ENCODE results near the gene TAS1R3.
A peak's percentile ranks its signal among the peaks of the same experiment; 100 is the strongest.

DNA sequence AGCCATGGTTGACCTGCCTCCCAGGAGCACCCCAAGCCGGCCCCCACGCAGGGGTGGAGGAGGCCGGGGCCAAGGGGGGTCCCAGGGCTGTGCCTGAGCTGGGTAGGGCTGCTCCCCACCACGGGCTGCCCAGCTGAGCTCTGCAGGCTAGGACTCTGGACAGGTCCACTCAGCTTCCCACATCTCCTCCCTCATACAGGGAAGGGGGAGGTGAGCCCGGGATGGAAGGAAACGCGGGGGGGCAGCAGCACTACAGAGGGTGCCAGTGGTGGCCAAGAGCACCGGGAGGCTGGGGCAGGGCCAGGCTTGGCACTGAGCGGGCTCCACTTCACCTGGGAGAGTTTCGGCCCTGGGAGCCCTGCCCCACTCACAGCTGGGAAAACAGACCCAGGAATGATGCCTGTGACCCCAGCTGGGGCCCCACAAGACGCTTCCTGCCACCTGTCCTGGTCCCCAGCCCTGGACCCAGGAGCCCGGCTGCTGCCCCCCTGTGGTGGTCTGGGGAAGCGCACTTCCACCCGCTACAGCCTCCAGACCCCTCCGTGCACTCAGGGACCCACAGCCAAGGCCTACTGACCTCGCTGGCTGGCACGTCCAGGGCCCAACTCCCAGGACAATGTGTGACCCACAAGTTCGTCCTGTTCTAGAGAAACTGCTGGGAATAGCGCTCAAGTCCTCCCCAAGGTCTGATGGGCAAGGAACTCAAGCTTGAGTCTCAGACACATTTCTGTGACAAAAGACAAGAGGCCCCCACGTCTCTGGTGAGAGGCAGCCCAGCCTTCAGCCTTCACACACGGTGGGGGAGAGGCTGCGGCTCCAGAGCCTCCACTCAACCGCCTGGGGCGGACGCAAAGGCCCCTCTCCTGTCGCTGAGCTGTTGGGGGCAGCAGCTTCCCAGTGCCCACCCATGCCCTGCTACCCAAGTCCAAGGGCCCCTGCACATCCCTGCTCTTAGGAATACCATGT, 40.9 kb downstream of the TAS1R3 start:
- TF ChIP-seq, protein P1, sequence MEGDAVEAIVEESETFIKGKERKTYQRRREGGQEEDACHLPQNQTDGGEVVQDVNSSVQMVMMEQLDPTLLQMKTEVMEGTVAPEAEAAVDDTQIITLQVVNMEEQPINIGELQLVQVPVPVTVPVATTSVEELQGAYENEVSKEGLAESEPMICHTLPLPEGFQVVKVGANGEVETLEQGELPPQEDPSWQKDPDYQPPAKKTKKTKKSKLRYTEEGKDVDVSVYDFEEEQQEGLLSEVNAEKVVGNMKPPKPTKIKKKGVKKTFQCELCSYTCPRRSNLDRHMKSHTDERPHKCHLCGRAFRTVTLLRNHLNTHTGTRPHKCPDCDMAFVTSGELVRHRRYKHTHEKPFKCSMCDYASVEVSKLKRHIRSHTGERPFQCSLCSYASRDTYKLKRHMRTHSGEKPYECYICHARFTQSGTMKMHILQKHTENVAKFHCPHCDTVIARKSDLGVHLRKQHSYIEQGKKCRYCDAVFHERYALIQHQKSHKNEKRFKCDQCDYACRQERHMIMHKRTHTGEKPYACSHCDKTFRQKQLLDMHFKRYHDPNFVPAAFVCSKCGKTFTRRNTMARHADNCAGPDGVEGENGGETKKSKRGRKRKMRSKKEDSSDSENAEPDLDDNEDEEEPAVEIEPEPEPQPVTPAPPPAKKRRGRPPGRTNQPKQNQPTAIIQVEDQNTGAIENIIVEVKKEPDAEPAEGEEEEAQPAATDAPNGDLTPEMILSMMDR (conservative IDR thresholded peaks at IDR 0.05; ENCODE audit: low read length), result peak; percentile 93
- TF ChIP-seq EZH2phosphoT487 (IDR thresholded peaks at IDR 0.05; ENCODE audit: borderline replicate concordance, low read depth, low read length), result no peak

Measured in OCI-LY7 (cell line).